Hepatocyte (in vitro differentiated cells): Measurements from ENCODE around the gene CNIH3. TPM values are rescaled to one million over a fixed set of nuclear protein-coding genes. Genes with fewer than 3 reads are reported as not detected.

ENCODE experiments used
- DNase-seq: peaks from one replicate; pipeline ENCODE4 v3.0.0-alpha.2; 2016; ENCODE audit warnings: low spot score
- H2AFZ ChIP-seq: fragments of 200-600 bp; sonication (generic); 2 replicates; pipeline ENCODE4 v1.6.0; 2016; ENCODE audit warnings: antibody characterized with exemption, mild to moderate bottlenecking
- H3K27ac ChIP-seq: fragments of 200-600 bp; sonication (generic); 2 replicates; pipeline ENCODE4 v1.5.1; 2016; ENCODE audit warnings: mild to moderate bottlenecking
- H3K27me3 ChIP-seq: fragments of 200-600 bp; sonication (generic); 2 replicates; pipeline ENCODE4 v1.6.1; 2016
- H3K36me3 ChIP-seq: fragments of 200-600 bp; sonication (generic); replicated peaks from 2 replicates; pipeline ENCODE4 v1.5.1; 2016; ENCODE audit warnings: low read depth; ENCODE audit not compliant: insufficient read depth
- H3K4me1 ChIP-seq: fragments of 200-600 bp; sonication (generic); 2 replicates; pipeline ENCODE4 v1.5.1; 2016; ENCODE audit warnings: mild to moderate bottlenecking, moderate library complexity; ENCODE audit not compliant: insufficient read depth
- H3K4me2 ChIP-seq: fragments of 200-600 bp; sonication (generic); 2 replicates; pipeline ENCODE4 v1.6.0; 2016
- H3K4me3 ChIP-seq: fragments of 200-600 bp; sonication (generic); 2 replicates; pipeline ENCODE4 v1.5.1; 2016; ENCODE audit warnings: mild to moderate bottlenecking
- H3K79me2 ChIP-seq: fragments of 200-600 bp; sonication (generic); 2 replicates; pipeline ENCODE4 v1.6.0; 2017; ENCODE audit warnings: mild to moderate bottlenecking
- H3K9me2 ChIP-seq: fragments of 200-600 bp; sonication (generic); replicated peaks from 2 replicates; pipeline ENCODE4 v1.6.0; 2017; ENCODE audit warnings: mild to moderate bottlenecking; ENCODE audit not compliant: insufficient read depth
- H3K9me3 ChIP-seq: fragments of 200-600 bp; sonication (generic); 2 replicates; pipeline ENCODE4 v1.5.1; 2016; ENCODE audit warnings: low read depth, mild to moderate bottlenecking
- H4K20me1 ChIP-seq: fragments of 200-600 bp; sonication (generic); 2 replicates; pipeline ENCODE4 v1.6.0; 2016; ENCODE audit warnings: mild to moderate bottlenecking; ENCODE audit not compliant: insufficient read depth, poor library complexity, severe bottlenecking
- EZH2 ChIP-seq: fragments of 200-600 bp; sonication (generic); IDR thresholded peaks from 2 replicates; pipeline ENCODE4 v1.6.1; 2016; ENCODE audit warnings: antibody characterized with exemption, mild to moderate bottlenecking, borderline replicate concordance
- EZH2phosphoT487 ChIP-seq: fragments of 200-600 bp; sonication (generic); IDR thresholded peaks from one replicate; pipeline ENCODE4 v1.6.1; 2018; ENCODE audit warnings: antibody characterized with exemption, mild to moderate bottlenecking, low read depth, moderate library complexity; ENCODE audit not compliant: unreplicated experiment, severe bottlenecking
- WGBS: methylation state at CpG from one replicate; pipeline ENCODE4 v1.1.6; 2016; ENCODE audit warnings: low lambda C conversion rate; ENCODE audit errors: missing lambda C conversion rate; 5-methylcytosine and 5-hydroxymethylcytosine counted together
- polyA plus RNA-seq: library from polyadenylated mRNA; unstranded; fragments of >200 nt; fragmentation: Nextera tagmentation; extraction: Ambion mirVana; gene quantifications from 2 replicates; pipeline ENCODE4 v1.2.1, GENCODE V29; 2016
- total RNA-seq: library from RNA; depleted of rRNA; stranded (reverse); fragments of >200 nt; gene quantifications from 2 replicates; pipeline ENCODE4 v1.2.3, GENCODE V29; 2014
- TF ChIP-seq, protein P1 (sequence below): fragments of 200-600 bp; sonication (generic); IDR thresholded peaks from 2 replicates; pipeline ENCODE4 v1.5.1; 2016; ENCODE audit warnings: antibody characterized with exemption, mild to moderate bottlenecking; ENCODE audit not compliant: poor library complexity

The CNIH3 gene
- total and polyA plus RNA-seq, 2 experiments from 2014 or later: 2.8 to 3.5 TPM

DNA sequence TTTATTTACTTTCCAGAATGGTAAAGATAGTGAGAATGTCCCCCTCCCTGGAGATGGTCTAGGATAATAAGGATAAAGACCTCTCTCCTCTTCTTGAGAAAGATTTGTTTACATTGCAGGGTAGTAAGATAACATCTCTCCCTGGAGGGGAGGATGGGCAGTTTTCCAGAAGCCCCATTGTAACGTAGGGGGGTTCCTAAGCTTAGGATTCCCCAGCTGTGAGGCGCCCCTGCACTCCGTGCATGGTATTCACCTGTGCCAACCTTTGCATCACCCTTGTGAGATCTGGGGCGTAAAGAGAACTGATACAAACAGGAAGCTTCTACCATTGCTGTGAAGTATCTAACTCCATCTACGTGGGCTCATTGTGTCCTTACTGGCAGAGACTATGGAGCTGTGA lies 164.6 kb downstream of the CNIH3 start:
- no peak overlapping the region for H3K4me2 ChIP-seq
- H3K4me3 ChIP-seq: no peak overlapping the region
- WGBS: 51% methylated on average over 5 of the region's 5 CpGs
- H3K79me2 ChIP-seq: no peaks in the 10 kb centered on the region
- H3K9me2 ChIP-seq: no peaks in the 10 kb centered on the region
- DNase-seq: no peak
- TF ChIP-seq EZH2phosphoT487 (no peak), EZH2 (no peak)
- TF ChIP-seq, protein P1, sequence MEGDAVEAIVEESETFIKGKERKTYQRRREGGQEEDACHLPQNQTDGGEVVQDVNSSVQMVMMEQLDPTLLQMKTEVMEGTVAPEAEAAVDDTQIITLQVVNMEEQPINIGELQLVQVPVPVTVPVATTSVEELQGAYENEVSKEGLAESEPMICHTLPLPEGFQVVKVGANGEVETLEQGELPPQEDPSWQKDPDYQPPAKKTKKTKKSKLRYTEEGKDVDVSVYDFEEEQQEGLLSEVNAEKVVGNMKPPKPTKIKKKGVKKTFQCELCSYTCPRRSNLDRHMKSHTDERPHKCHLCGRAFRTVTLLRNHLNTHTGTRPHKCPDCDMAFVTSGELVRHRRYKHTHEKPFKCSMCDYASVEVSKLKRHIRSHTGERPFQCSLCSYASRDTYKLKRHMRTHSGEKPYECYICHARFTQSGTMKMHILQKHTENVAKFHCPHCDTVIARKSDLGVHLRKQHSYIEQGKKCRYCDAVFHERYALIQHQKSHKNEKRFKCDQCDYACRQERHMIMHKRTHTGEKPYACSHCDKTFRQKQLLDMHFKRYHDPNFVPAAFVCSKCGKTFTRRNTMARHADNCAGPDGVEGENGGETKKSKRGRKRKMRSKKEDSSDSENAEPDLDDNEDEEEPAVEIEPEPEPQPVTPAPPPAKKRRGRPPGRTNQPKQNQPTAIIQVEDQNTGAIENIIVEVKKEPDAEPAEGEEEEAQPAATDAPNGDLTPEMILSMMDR: no peak
- H3K4me1 ChIP-seq: peaks cover 7% of the 10 kb centered on the region
- no peak overlapping the region for H3K27ac ChIP-seq
- H3K36me3 ChIP-seq: no peaks in the 10 kb centered on the region
- no peak overlapping the region for H2AFZ ChIP-seq
- H4K20me1 ChIP-seq: no peaks in the 10 kb centered on the region
- H3K9me3 ChIP-seq: no peaks in the 10 kb centered on the region
- H3K27me3 ChIP-seq: no peaks in the 10 kb centered on the region

DNA sequence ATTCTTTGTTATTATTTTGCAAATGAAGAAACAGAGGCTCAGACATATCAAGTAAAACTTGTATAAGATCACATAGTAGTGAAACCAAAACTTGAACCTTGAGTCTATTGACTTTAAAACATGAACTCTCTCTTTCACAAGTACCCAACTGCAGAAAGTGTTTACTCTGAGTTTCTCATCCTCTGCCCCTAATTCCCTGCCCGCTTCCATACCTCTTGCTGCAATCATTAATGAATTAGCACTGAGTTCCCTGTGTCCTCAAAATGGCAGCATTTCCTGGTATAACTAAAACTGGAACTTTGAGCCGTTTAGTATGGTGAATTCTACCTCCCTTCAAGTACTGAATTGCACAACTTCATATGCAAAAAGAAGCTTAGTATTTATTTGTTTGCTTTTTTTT lies 165.7 kb downstream of the CNIH3 start:
- no peak overlapping the region for H3K4me2 ChIP-seq
- WGBS: 63% methylated on average over 2 of the region's 2 CpGs
- peak; percentile 28 for DNase-seq

DNA sequence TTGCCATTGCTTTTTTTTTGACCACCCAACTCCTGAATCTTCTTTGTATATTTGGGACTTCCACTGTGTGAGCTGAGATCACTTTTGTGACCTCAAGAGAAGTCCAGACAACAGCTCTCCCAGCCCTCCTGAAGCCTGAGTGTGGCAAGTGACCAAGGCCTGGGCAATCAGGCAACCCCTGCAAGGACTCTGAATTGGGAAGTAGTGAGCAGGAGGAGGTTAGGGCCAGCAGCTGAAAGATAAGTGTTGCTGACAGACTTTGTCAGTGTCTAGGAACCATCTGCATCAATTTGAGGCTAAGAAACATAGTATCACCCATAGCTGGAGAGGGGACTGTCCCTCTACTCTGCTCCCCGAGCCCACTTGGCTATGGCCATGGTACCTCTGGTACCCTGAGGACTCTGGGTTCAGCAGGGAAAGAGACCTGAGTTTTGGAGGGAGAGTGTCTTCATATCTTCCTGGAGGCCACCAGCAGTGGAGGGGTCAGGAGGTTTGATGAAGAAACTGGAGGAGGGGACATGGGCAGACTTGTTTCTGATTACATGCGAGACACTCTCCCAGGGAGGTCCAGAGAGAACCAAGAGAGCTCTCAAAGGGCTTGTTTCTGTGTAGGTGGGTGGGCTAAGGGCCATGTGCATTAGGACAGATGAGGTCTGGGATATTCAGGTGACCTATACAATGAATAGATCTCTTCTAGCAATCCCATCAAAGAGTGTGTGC lies 166.3 kb downstream of the CNIH3 start:
- Histone ChIP-seq H3K79me2 (no peaks in the 10 kb centered on the region), H3K27ac (peak overlapping the region; percentile 26), H3K36me3 (no peaks in the 10 kb centered on the region), H3K4me2 (no peak overlapping the region), H4K20me1 (no peaks in the 10 kb centered on the region), H3K4me1 (peaks cover 7% of the 10 kb centered on the region), H3K27me3 (no peaks in the 10 kb centered on the region), H3K9me2 (no peaks in the 10 kb centered on the region), H3K9me3 (no peaks in the 10 kb centered on the region), H3K4me3 (no peak overlapping the region), H2AFZ (no peak overlapping the region)
- WGBS: 73% methylated on average over 2 of the region's 2 CpGs
- no peak for DNase-seq
- TF ChIP-seq, protein P1: no peak
- TF ChIP-seq EZH2phosphoT487: no peak
- no peak for TF ChIP-seq EZH2

More for the DNA sequence above, 165.7 kb downstream of the CNIH3 start:
- Histone ChIP-seq H3K9me3 (no peaks in the 10 kb centered on the region), H3K27me3 (no peaks in the 10 kb centered on the region), H3K4me3 (no peak overlapping the region), H2AFZ (no peak overlapping the region), H3K36me3 (no peaks in the 10 kb centered on the region), H4K20me1 (no peaks in the 10 kb centered on the region), H3K4me1 (peaks cover 7% of the 10 kb centered on the region), H3K9me2 (no peaks in the 10 kb centered on the region), H3K27ac (peak overlapping the region; percentile 26), H3K79me2 (no peaks in the 10 kb centered on the region)
- TF ChIP-seq, protein P1: no peak
- TF ChIP-seq EZH2phosphoT487 (no peak), EZH2 (no peak)
